CD14-positive monocyte (primary cell): ENCODE data around the gene OAS2. TPM values are rescaled to one million over a fixed set of nuclear protein-coding genes. Genes with fewer than 3 reads are reported as not detected.
A peak's percentile ranks its signal among the peaks of the same experiment; 100 is the strongest.

ENCODE experiments used
- DNase-seq, 3 donors: peaks; one replicate each; pipeline ENCODE4 v3.0.0-alpha.2; 2011 to 2022
- H2AFZ ChIP-seq: 2 replicates; pipeline ENCODE4 v1.6.0; 2012; ENCODE audit warnings: mild to moderate bottlenecking, low read depth, low read length, inconsistent platforms; ENCODE audit not compliant: insufficient read depth, poor library complexity, severe bottlenecking
- H3K27ac ChIP-seq, 2 donors: 1 replicate in 1 of 2; 2 replicates in 1 of 2; pipeline ENCODE4 v1.5.1; 2012 to 2013; ENCODE audit warnings: low read length in 2 of 2, control low read depth in 1 of 2, inconsistent platforms in 1 of 2, low read depth in 1 of 2, mild to moderate bottlenecking in 1 of 2
- H3K27me3 ChIP-seq, 2 donors: one replicate each; pipeline versions ENCODE4 v1.6.0 to v1.6.1; 2011 to 2013; ENCODE audit warnings: low read length in 2 of 2; ENCODE audit not compliant: control insufficient read depth in 2 of 2, insufficient read depth in 2 of 2
- H3K36me3 ChIP-seq, 2 donors: replicated peaks in 1 of 2; 1 replicate in 1 of 2; 2 replicates in 1 of 2; pipeline versions ENCODE4 v1.5.1 to v1.6.1; 2012 to 2013; ENCODE audit warnings: low read length in 2 of 2, control low read depth in 1 of 2, inconsistent platforms in 1 of 2, mild to moderate bottlenecking in 1 of 2; ENCODE audit not compliant: insufficient read depth in 2 of 2, control insufficient read depth in 1 of 2
- H3K4me1 ChIP-seq, 2 donors: 1 replicate in 1 of 2; 2 replicates in 1 of 2; pipeline versions ENCODE4 v1.5.1 to v1.6.1; 2012 to 2013; ENCODE audit warnings: low read length in 2 of 2, control low read depth in 1 of 2, inconsistent platforms in 1 of 2, mild to moderate bottlenecking in 1 of 2, moderate library complexity in 1 of 2; ENCODE audit not compliant: insufficient read depth in 2 of 2, control insufficient read depth in 1 of 2
- H3K4me2 ChIP-seq: replicated peaks from 2 replicates; pipeline ENCODE3; 2012; ENCODE audit warnings: low read length, moderate library complexity, mild to moderate bottlenecking; ENCODE audit not compliant: poor library complexity, severe bottlenecking; ENCODE audit errors: extremely low read depth
- H3K4me3 ChIP-seq, 3 experiments: fragments of 200-600 bp in 1 of 3; sonication (generic) in 1 of 3; replicated peaks in 1 of 3; 1 replicate in 2 of 3; 2 replicates in 1 of 3; pipeline ENCODE4 v1.5.1; 2011 to 2013; ENCODE audit warnings: low read length in 3 of 3, mild to moderate bottlenecking in 3 of 3, control low read depth in 2 of 3, low read depth in 2 of 3, inconsistent platforms in 1 of 3, moderate library complexity in 1 of 3
- H3K79me2 ChIP-seq: 2 replicates; pipeline ENCODE4 v1.6.0; 2012; ENCODE audit warnings: mild to moderate bottlenecking, control low read depth, inconsistent platforms, low read length, moderate library complexity; ENCODE audit not compliant: insufficient read depth
- H3K9ac ChIP-seq: 2 replicates; pipeline ENCODE4 v1.6.0; 2017; ENCODE audit warnings: low read length, mild to moderate bottlenecking; ENCODE audit not compliant: insufficient read depth, poor library complexity, severe bottlenecking
- H3K9me3 ChIP-seq, 2 donors: replicated peaks in 1 of 2; 1 replicate in 1 of 2; 2 replicates in 1 of 2; pipeline versions ENCODE4 v1.5.1 to v1.6.1; 2012 to 2013; ENCODE audit warnings: low read length in 2 of 2, control low read depth in 1 of 2; ENCODE audit not compliant: control insufficient read depth in 1 of 2, insufficient read depth in 1 of 2
- H4K20me1 ChIP-seq: 2 replicates; pipeline ENCODE4 v1.6.0; 2012; ENCODE audit warnings: mild to moderate bottlenecking, low read length, control low read depth, moderate library complexity; ENCODE audit not compliant: insufficient read depth
- H3K27ac Mint-ChIP-seq, 7 donors: one replicate each; pipeline ENCODE4 v1.8.0; 2020; ENCODE audit warnings: mild to moderate bottlenecking in 7 of 7, mixed read lengths in 7 of 7, moderate library complexity in 6 of 7, inconsistent platforms in 2 of 7
- H3K27me3 Mint-ChIP-seq, 3 donors: one replicate each; pipeline ENCODE4 v1.8.0; 2021 to 2022; ENCODE audit warnings: low read depth in 3 of 3, mild to moderate bottlenecking in 3 of 3, mixed read lengths in 3 of 3, moderate library complexity in 3 of 3, inconsistent platforms in 1 of 3
- H3K36me3 Mint-ChIP-seq, 2 donors: one replicate each; pipeline ENCODE4 v1.8.0; 2020; ENCODE audit warnings: mixed read lengths in 2 of 2, inconsistent platforms in 1 of 2, mild to moderate bottlenecking in 1 of 2
- H3K4me1 Mint-ChIP-seq: one replicate; pipeline ENCODE4 v1.8.0; 2020; ENCODE audit warnings: mild to moderate bottlenecking, mixed read lengths
- H3K4me3 Mint-ChIP-seq, 2 donors: one replicate each; pipeline ENCODE4 v1.8.0; 2020; ENCODE audit warnings: mild to moderate bottlenecking in 2 of 2, mixed read lengths in 2 of 2, moderate library complexity in 1 of 2
- H3K9me3 Mint-ChIP-seq, 7 donors: one replicate each; pipeline ENCODE4 v1.8.0; 2020 to 2022; ENCODE audit warnings: mixed read lengths in 7 of 7, mild to moderate bottlenecking in 6 of 7, moderate library complexity in 6 of 7, inconsistent platforms in 2 of 7
- WGBS: methylation state at CpG from one replicate; pipeline ENCODE4 v1.1.5; 2013; ENCODE audit warnings: missing lambda C conversion rate; ENCODE audit not compliant: insufficient coverage; 5-methylcytosine and 5-hydroxymethylcytosine counted together
- intact Hi-C, 2 donors: fragments of 100-400 bp; cut with micrococcal nuclease; formaldehyde crosslinking; loops; one replicate each; pipeline versions ENCODE4 v1.15.0 to v1.15.1; 2023
- polyA plus RNA-seq, 3 donors: library from polyadenylated mRNA; depleted of rRNA in 1 of 3; unstranded in 2 of 3; stranded (reverse) in 1 of 3; fragments of 300-500 nt in 2 of 3; fragments of >200 nt in 1 of 3; fragmentation: Illumina TruSeq in 2 of 3; gene quantifications; 1 replicate in 2 of 3; 2 replicates in 1 of 3; pipeline ENCODE4 v1.2.3, GENCODE V29; 2012 to 2021
- TF ChIP-seq, protein P1 (sequence below): fragments of 200-600 bp; IDR thresholded peaks from one replicate; pipeline ENCODE4 v1.8.0; 2022; ENCODE audit warnings: antibody characterized with exemption, mild to moderate bottlenecking

Gene OAS2
- polyA plus RNA-seq, 3 donors, result 27.7 to 55.9 (median 40.1) TPM

DNA sequence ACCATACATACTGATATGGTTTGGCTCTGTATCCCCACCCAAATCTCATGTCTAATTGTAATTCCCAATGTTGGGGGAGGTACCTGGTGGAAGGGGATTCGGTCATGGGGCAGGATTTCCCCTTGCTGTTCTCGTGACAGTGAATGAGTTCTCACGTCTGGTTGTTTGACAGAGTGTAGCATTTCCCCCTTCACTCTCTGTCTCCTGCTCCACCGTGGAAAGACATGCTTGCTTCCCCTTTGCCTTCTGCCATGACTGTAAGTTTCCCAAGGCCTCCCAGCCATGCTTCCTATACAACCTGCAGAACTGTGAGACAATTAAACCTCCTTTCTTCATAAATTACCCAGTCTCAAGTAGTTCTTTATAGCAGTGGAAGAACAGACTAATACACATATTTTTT lies 49.4 kb downstream of the OAS2 start:
- H3K27ac Mint-ChIP-seq, result no peak overlapping the region

DNA sequence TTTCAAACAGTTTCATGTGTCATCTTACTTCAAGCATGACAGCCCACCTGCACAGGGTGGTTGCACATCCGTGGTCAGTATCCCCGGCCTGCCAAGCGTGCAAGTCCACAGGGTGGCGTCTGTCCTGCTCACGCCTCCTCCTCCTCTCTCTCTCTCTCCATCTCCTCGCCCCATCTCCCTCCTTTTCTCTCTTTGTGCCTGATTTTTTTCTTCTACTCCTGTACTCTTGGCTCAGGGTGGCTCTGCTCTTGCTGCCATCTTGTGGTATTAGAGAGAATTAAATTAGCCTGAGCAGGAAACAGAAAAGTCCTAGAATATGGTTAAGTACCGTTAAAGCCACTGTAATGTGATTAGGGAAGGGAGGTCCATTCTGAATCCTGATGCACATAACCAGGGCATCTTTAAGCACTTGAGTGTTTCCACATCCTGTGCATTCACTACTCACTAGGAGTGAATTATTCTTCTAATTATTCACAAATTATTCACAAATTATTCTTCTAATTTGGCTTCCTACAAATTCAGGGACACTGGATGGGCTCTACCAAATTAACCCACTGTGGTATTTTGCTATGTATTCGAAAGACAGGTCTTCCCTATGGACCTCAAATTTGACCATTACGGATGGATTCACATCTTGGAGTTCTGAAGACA lies 52.7 kb downstream of the OAS2 start:
- Histone ChIP-seq H3K4me2 (no peak overlapping the region), H3K9ac (no peak overlapping the region), H3K9me3 (no peaks in the 10 kb centered on the region), H3K36me3 (no peaks in the 10 kb centered on the region), H4K20me1 (no peaks in the 10 kb centered on the region), H3K27ac (no peak overlapping the region), H3K4me1 (no peaks in the 10 kb centered on the region), H3K4me3 (no peak overlapping the region), H2AFZ (no peak overlapping the region), H3K79me2 (no peaks in the 10 kb centered on the region), H3K27me3 (peaks cover 0 to 3% of the 10 kb centered on the region in 2 donors)
- Mint-ChIP-seq H3K4me1 (peaks cover 3% of the 10 kb centered on the region), H3K9me3 (peaks cover 0 to 5% (median 0%) of the 10 kb centered on the region in 7 donors), H3K36me3 (no peaks in the 10 kb centered on the region), H3K27me3 (peaks cover under 1 to 11% (median 11%) of the 10 kb centered on the region in 3 donors), H3K4me3 (no peak overlapping the region), H3K27ac (no peak overlapping the region)
- TF ChIP-seq, protein P1, sequence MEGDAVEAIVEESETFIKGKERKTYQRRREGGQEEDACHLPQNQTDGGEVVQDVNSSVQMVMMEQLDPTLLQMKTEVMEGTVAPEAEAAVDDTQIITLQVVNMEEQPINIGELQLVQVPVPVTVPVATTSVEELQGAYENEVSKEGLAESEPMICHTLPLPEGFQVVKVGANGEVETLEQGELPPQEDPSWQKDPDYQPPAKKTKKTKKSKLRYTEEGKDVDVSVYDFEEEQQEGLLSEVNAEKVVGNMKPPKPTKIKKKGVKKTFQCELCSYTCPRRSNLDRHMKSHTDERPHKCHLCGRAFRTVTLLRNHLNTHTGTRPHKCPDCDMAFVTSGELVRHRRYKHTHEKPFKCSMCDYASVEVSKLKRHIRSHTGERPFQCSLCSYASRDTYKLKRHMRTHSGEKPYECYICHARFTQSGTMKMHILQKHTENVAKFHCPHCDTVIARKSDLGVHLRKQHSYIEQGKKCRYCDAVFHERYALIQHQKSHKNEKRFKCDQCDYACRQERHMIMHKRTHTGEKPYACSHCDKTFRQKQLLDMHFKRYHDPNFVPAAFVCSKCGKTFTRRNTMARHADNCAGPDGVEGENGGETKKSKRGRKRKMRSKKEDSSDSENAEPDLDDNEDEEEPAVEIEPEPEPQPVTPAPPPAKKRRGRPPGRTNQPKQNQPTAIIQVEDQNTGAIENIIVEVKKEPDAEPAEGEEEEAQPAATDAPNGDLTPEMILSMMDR, result peak; percentile 83
- intact Hi-C loops, result loop anchor here in 1 of 2 donors (10.0 kb wide), 1 partner anchor 126 kb away; the partner anchor contains the start of gene OAS1
- WGBS, result 11% methylated on average over 5 of the region's 9 CpGs
- DNase-seq, result peak; percentile 12 to 46 (median 32)

More for the DNA sequence above, 49.4 kb downstream of the OAS2 start:
- peaks cover 0 to 2% (median 0%) of the 10 kb centered on the region in 7 donors for H3K9me3 Mint-ChIP-seq
- no peak overlapping the region for H3K4me3 Mint-ChIP-seq
- no peak for DNase-seq
- TF ChIP-seq, protein P1, result no peak
- intact Hi-C loops, result loop anchor here in 1 of 2 donors (2.0 kb wide), 1 partner anchor 35 kb away; no protein-coding TSS in a partner anchor
- Histone ChIP-seq H3K4me3 (no peak overlapping the region), H3K4me2 (no peak overlapping the region), H2AFZ (no peak overlapping the region), H3K9ac (no peak overlapping the region), H3K27me3 (peaks cover 0 to 3% of the 10 kb centered on the region in 2 donors), H4K20me1 (no peaks in the 10 kb centered on the region), H3K79me2 (no peaks in the 10 kb centered on the region), H3K36me3 (no peaks in the 10 kb centered on the region), H3K27ac (no peak overlapping the region), H3K4me1 (no peaks in the 10 kb centered on the region), H3K9me3 (no peaks in the 10 kb centered on the region)
- H3K36me3 Mint-ChIP-seq, result no peaks in the 10 kb centered on the region
- H3K4me1 Mint-ChIP-seq, result peaks cover 3% of the 10 kb centered on the region
- 27% methylated on average over 3 of the region's 4 CpGs for WGBS
- peaks cover 5 to 13% (median 11%) of the 10 kb centered on the region in 3 donors for H3K27me3 Mint-ChIP-seq
